ENCODE results near the gene PNLDC1.
"Not testable (repeated sequence)": the region's sequence is repeated elsewhere in the genome, so short reads cannot be mapped to it uniquely, and the experiment has no call there.

The PNLDC1 gene

DNA sequence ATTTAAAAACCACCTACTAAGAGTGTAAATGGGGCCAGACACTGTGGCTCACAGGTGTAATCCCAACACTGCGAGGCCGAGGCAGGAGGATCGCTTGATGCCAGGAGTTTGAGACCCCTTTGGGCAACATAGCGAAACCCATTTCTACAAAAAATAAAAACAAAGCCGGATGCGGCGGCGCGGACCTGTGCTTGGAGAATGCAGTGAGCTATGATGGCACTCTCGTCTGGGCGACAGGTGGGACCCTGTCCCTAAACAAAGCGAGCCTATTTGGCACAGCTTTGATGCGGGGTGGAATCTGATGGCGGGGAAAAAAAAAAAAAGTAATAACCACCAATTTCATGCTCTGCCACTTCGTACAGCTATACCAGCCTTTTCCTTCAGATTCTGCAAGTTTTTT is 11.8 kb upstream of the PNLDC1 start:
- DNase-seq: no peak

DNA sequence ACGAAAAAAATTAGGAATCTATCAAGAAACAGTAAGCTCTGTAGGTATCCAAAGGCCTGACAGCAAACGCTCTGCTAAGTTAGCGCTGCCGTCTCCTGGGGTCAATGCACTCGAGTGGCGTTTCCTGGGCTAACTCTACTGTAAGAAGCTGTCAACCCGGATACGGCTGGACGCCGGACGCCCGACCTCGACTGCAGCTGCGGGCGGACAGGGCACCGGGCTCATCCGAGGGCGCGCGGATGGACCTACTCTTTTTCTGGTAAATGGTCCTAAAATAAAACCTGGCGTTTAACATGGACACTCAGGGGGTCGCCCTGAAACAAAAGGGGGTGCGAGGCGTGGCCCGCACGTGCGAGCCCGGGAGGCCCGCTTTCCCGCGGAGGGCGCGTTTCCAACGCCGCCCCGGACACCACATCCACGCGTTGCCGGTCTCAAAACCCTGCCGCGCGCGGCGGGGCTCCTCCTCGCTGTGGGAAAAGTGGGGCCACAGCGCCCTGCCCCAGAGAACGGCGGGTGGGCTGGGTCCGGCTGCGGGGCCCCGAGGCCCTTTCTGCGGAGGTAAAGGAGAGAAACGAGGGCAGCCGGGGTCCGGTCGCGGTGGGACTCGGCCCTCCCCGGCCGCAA is 11.2 kb upstream of the PNLDC1 start:
- peak; percentile 40 for DNase-seq

DNA sequence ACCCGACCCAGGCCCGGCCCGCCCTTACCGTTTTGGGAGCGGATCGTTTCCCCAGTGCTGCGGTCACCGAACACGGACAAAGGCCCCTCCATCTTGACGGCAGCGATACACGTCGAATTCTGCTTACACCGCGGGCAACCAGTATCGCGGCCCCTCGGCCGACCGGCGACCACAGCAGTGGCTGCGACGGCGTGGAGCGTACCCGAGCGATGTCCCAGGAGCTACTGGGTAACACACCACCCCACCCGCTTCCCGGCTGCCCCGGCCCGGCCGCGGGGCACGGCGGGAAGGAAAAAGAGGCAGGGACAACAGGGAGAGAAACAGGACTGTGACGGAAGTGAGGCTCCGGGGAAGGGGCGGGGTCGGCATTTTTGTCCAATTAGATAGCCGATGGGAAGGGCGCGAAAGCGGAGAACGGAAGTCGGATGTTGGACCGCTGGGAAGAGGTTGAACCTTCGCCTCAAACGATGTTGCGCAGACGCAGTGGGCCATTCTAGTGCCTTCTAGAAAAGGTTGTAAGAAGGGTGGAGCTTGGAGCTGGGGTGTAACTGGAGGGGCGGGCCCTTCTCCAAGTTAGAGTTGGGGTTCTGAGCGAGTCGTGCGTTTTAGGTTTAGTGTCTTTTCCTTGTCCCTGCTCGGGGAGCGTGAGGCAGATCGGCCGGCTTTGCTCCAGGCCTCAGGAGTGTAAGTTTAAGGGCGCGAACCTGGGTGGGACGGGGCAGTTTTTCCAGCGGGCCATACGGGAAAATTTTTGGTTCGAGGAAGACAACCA is 10.5 kb upstream of the PNLDC1 start, which contains the start of gene TCP1:
Gene TCP1 (minus strand): TSS at position 226 of the 772 bp plus-strand sequence. CDS start 134 bp downstream, at position 92.
- DNase-seq: peak; percentile 98

DNA sequence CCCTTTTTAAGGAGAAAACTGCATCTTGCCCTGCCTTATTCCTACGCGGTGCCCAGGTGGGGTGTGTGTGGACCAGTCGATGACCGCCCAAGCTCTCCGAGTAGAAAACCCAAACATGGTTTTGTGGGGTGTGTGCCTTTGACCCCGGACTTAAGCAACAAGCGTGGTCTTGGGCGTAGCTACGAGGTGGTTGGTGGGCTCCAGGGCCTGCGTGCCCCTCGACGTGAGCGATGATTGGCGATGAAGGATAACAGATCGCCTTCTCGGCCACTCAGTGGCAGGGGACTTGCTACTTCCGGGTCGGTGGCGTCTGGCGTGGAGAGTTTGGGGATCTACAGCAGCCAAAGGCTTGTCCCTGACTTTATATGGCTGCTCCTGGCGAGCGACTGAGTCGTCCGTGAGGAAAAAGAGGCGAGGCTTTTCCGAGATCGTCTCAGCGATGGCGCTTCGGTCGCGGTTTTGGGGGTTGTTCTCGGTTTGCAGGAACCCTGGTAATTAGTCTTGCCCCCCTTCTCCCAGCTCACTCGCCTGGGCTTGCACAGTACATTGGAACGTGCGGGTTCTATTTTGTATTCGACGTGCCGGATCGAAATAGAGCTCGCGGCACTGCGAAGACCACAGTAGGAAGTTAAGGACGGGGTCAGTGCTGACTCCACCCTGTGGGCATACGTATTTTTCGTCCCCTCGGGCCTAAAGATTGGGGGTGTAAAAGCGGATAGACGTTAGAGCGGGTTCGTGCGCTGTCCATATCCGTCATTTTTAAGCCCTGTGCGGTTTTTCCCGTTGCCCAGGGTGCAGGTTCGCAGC is 9.7 kb upstream of the PNLDC1 start, which contains the start of gene MRPL18:
Gene MRPL18 (plus strand): TSS at position 319 of the 807 bp plus-strand sequence. CDS start 121 bp downstream, at position 440.
- peak; percentile 91 for DNase-seq

DNA sequence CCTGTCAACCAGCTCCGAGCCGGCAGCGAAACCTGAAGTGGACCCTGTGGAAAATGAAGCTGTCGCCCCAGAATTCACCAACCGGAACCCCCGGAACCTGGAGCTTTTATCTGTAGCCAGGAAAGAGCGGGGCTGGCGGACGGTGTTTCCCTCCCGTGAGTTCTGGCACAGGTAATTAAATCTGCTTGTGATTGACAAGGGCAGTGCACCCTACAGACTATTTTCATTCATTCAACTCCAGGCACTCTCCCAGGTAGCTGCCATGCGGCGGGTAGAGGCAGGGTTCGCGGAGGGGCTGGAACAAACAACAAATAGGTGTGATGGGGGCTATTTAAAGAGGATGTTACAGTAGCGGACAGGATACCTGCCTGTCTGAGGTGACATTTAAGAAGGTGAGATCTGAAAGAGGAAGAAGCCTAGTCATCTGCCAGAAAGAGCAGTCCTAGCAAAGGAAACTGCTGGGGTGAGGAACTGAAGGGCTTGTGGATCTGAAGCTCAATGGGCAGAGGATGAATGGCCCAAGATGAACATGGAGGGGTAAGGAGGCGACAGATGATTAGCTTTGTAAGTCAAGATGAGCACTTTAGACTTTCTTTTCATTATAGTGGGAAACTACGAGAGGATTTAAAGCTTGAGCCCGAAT is 9.0 kb upstream of the PNLDC1 start:
- DNase-seq: no peak

DNA sequence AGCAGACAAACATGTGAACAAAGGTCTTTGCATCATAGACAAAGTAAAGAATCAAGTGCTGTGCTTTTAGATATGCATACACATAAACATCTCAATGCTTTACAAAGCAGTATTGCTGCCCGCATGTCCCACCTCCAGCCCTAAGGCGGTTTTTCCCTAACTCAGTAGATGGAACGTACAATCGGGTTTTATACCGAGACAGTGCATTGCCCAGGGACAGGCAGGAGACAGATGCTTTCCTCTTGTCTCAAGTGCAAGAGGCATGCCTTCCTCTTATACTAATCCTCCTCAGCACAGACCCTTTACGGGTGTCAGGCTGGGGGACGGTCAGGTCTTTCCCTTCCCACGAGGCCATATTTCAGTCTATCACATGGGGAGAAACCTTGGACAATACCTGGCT is 5.1 kb upstream of the PNLDC1 start:
- DNase-seq: not testable (repeated sequence)

DNA sequence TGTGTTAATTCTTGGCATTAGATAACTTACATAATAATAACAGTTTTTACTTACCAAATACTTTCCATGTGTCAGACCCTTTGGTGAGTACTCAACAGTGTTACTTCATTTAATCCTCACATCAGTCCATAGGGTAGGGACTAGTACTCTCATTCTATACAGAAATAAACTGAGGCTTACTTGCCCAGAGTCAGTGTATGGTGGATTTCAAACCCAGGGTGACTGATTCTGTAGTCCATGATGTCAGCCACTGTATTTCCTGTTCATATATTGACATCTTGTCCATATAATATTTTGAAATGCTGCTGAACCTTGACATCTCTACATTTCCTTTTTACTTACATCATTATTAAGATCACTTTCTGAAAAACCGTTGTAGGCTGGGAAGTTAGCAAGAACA is 2.5 kb upstream of the PNLDC1 start:
- DNase-seq: no peak

DNA sequence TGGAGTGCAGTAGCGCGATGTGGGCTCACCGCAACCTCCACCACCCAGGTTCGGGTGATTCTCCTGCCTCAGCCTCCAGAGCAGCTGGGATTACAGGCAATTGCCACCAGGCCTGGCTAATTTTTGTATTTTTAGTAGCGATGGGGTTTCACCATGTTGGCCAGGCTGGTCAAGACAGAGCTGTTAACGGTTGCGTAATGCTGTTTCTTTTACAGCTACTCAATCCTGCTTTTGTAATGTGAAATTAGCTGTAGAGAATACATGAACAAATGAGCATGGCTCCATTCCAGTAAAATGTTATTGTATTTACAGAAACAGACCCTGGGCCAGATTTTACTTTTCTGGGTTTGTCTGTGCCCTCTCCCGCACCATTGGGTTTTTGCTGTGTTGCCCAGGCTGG is 1.9 kb downstream of the PNLDC1 start:
- no peak for DNase-seq

DNA sequence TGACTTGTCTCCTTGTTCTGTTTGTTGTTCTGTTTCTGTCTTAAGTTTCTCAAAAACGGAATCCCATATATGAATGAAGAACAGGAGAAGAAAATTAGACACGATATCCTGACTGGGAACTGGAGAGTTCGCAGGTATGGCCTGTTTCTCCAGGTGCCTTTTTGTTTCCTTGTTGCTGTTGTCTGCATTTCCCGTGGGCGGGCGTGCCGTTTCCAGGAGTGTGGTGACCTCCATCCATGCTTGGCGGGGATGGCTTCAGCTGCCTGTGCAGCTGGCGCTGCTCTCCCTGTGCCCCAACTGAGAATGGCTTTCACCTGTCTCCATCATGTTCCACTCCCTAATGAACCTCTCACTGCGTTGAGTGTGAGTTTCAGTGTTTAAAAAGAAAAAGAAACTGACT is 4.4 kb downstream of the PNLDC1 start:
- no peak for DNase-seq

DNA sequence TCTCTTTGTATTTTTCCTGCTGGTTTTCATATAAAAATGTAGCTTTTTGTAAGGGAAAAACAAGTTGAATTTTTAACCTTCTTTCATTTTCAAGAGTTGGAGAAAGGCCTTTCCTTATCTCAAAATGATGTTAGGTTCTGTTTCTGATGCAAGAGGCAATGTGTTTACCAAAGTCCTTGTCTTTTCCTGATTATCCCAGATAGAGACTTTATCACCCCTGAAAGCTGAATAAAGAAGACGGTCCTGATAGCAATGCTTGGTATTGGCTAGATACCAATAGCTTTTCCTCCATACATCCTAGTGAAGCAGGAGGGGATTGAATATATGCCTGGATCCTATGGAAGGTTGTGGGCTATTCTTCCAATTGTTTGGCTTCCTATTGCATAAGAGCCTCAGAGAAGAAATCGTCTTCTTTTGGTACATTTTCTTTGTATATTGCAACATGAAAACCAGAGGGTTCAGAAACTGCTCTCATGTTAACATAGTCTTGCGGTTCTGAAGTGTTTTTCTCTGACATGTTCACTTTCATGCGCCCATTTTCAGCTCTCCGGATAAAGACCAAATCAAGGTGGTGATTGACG is 5.5 kb downstream of the PNLDC1 start:
- no peak for DNase-seq

DNA sequence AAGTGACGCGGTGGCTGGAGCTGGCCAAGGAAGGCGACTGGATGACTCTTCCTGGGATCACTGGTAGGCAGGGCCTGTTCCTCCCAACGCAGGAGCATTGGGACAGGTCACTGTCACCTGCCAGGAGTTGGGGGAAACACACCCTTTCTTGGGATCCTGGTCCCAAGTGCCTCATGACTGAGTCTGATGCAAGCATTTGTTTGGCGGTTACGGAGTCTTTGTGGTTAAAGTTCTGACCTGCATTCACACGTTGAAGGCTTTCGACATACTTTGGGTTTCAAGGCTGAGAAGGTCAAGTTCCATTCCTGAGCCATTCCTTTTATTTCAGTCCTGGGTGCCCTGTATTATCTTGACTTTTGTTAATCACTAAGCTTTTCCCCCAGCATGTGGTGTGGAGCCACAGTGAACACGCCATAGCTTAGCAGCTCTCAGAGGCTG is 6.0 kb downstream of the PNLDC1 start:
- DNase-seq: no peak

DNA sequence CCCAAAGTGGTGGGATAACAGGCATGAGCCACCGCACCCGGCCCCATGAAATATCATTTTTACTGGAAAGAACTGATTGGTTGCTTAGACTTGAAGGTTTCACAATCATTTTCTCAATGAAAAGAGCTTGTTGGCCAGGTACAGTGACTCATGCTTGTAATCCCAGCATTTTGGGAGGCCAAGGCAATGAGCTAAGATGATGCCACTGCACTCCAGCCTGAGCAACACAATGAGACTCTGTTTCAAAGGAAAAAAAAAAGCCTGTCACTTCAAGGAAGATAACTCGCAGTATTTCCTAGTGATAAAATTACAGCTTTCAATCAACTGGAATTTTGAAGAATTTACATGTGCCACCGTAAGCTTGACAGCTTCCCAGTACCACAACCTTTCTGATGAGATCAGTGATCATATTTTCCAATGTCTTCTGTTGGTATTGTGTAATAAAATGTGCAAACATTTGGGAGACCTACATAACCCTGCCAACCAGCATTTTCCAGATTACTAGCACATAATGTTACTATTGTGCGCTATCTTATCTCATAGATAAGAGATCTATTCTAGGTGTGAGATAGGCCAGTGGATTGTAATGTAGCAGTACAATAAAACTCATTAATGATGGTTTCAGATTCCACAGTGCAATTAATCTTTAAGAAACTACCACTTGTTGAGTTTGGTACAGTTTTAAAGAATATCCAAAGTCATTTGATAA is 7.2 kb downstream of the PNLDC1 start:
- no peak for DNase-seq

DNA sequence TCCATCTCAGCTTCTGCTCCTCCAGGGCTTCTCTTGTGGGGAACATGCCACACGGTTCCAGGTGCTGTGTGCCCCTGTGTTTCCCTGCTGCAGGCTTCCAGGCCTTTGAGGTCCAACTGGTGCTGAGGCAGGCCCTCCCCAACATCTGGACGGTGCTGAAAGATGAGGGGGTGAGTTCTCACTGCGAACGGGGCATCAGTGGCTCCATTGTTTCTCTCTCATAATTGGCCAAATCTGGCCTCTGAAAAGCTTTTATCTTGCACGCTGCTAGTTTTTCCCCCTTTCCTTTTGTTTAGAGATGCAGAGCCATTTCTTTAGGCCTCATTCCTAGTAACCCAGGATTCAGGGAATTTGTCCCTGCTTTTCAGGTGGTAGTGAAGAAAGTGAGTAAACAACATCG is 8.6 kb downstream of the PNLDC1 start:
- no peak for DNase-seq

DNA sequence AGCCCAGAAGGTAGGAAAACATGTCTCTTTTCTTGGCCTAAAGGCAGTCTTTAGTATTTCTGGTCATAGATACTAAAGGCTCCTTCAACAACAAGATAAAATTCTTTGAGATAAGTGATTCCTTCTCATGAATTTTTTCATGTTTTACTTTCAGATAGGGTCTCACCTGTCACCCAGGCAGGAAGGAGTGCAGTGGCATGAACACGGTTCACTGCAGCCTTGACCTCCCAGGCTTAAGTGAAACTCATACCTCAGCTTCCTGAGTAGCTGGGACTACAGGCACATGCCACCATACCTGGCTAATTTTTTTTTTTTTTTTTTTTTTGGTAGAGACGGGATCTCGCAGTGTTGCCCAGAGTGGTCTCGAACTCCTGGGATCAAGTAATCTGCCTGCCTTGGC is 9.1 kb downstream of the PNLDC1 start:
- no peak for DNase-seq

DNA sequence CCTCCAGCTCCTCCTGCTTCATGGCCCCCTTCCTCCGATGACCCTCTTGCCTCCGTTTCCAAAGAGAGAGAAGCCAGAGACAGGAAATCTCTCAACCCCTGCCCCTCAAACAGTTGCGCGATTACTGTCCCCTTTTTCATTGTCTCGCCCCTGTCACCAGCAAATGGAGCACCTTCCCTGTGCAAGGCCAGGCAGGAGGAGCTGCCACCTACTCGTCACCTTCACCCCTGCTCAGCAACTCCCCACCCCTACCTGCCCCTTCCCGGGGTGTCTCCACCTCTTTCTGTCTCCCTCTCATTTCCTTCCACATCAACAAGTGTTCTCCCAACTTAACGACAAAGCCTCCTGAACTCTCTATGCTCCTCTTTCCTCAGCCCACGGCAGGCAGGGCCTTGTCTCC is 13.7 kb downstream of the PNLDC1 start:
- DNase-seq: no peak

DNA sequence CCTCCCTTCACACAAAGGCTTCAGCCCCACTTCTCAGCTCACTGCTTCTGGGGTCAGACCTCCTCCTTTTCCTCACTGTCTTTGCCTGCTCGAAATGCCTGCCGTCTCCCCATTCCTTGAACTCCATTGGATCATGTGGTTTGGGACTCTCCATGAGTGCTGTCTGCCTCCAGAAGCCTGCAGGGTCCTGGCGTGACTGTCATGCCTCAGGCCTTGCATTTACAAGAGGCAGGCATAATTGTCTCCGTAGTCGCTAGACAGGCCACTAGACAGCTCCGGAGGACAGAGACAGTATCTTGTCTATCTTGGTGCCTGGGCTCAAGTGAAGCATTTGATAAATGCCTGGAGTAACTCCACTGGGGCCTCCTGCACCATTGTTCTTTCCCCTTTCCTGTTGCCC is 15.3 kb downstream of the PNLDC1 start:
- DNase-seq: no peak

DNA sequence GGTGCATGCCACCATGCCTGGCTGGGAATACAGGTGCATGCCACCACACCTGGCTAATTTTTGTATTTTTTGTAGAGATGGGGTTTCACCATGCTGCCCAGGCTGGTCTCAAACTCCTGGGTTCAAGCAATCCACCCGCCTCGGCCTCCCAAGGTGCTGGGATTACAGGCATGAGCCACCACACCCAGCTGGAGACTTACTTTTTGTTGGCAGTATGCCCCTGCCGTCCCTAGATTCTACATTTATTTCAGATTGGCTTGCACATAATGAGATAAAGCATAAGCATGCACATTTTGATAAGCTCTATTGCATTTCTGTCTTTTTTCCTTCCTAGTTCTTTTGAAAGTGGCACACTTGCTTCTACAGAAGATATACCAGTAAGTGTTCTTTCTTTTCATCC is 16.7 kb downstream of the PNLDC1 start:
- DNase-seq: not testable (repeated sequence)

DNA sequence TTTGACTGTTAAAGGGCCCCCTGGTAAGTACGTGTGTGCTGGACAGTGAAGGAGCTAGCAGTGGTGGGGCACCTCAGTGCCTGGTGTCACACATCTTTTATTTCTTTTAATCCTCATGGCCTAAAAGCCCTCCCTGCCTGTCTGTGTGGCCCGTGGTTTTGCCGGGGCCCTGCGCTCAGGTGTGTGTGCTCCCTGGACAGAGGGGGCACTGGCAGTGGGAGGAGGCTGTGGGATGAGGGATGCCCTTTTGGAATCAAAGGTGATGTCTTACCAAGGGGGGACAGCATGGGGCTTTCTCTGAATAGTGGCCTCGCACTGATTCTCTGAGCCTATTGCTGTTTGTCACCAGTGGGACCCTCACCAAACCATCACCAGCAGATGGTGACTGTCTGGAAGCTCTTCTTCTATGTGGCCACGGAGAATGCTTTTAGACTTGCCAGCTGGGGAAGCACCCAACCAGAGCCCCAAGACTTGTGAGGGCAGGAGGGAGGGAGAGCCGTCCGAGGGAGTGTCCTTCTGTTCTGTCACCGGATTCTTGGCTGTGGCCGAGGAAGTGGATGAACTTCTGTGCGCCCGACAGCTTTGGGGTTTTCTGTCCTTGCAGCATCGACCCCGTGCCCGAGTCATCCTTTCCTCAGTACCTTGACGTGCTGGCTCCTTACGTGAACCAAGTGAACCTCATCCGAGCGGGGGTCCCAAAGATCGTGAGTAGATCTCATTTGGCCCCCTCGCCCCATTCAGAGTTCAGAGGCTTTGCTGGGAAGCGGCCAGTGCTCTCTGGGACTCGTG is 18.1 kb downstream of the PNLDC1 start:
- DNase-seq: no peak

DNA sequence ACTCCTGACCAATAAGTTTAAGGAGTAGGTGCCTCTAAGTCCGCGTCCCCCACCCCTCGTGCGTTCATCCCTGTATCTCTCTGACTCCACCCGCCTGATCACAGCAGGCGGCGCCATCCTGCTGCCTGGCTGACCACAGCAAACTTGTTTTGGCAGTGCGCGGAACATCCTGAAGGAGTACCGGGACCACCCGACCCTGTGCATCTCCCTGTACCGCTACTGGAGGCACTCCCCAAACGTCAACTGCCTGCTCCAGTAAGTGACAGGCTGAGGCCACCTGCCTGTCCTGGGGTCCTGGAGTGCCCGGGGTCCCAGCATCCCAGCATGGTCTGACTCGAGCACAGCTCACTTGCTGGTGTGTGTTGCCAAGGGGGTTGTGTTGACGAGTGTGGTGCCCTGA is 19.0 kb downstream of the PNLDC1 start:
- DNase-seq: no peak

DNA sequence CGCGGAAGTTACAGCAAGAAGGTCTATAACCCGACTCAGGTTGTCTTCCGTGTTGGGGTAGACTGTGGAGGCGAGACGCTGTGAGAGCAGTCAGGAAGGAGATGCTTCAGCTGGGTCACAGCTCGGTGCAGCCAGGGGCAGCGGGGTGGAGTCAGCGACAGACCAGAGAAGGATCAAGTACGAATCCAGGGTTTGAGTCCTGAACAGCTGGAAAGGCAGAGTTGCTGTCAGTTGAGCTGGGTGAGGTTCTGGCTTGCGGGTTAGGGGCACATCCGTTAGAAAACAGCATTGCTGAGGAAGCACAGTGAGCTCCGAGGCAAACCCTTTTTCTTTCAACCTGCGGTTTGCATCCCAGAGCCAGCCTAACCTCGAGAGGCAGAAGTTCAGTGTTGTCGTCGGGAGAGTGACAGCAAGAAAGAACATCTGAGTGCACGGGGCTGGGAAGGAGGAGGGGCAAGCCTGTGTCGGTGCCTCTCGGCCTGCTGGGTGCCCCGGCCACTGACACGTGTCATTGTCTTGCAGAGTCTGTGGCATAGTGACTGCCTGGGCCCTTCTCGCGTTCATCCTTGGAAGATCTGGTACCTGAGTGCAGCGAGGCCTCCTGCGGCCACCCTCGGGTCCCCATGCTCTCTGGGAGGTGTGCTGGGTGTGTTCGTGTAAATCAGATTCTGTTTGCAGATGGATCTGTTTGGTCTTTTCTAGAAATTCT is 20.0 kb downstream of the PNLDC1 start:
- no peak for DNase-seq

DNA sequence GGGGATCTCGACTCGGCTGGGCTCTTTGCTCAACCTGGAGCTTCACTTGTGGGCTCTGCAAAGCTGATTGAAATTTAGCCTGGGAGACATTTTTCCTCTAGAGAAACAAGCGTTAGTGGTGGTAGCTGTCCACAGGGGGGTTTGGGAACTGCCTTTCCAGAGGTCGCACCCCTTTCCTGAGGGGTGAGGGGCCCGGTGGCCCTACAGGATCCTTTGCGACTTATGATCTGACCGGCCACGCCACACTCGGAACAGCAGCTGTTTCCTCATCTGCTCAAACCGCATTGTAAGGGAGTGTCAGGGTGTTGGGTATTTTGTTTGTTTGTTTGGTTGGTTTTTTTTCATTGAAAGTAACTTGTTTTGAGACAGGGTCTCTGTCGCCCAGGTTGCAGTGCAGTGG is 21.0 kb downstream of the PNLDC1 start:
- DNase-seq: no peak
